Neural progenitor cell (in vitro differentiated cells): ENCODE data around the gene CHMP6. TPM values are rescaled to one million over a fixed set of nuclear protein-coding genes. Genes with fewer than 3 reads are reported as not detected.

Experiments
- DNase-seq: peaks from one replicate; pipeline ENCODE4 v3.0.0-alpha.2; 2016; ENCODE audit warnings: low spot score
- H2AFZ ChIP-seq: fragments of 200-600 bp; sonication (generic); replicated peaks from 2 replicates; pipeline ENCODE4 v1.6.1; 2016; ENCODE audit warnings: antibody characterized with exemption
- H3F3A ChIP-seq: fragments of 200-600 bp; sonication (generic); 2 replicates; pipeline ENCODE4 v1.6.1; 2016; ENCODE audit warnings: antibody characterized with exemption, low read depth
- H3K27ac ChIP-seq: fragments of 200-600 bp; sonication (generic); 2 replicates; pipeline ENCODE4 v1.5.1; 2016; ENCODE audit warnings: mild to moderate bottlenecking
- H3K27me3 ChIP-seq: fragments of 200-600 bp; sonication (generic); 2 replicates; pipeline ENCODE4 v1.6.1; 2016; ENCODE audit warnings: mild to moderate bottlenecking, moderate library complexity
- H3K36me3 ChIP-seq: fragments of 200-600 bp; sonication (generic); 2 replicates; pipeline ENCODE4 v1.5.1; 2016
- H3K4me1 ChIP-seq: fragments of 200-600 bp; sonication (generic); 2 replicates; pipeline ENCODE4 v1.6.1; 2016; ENCODE audit warnings: mixed run types
- H3K4me2 ChIP-seq: fragments of 200-600 bp; sonication (generic); 2 replicates; pipeline ENCODE4 v1.6.1; 2016
- H3K4me3 ChIP-seq: fragments of 200-600 bp; sonication (generic); 2 replicates; pipeline ENCODE4 v1.5.1; 2016
- H3K79me2 ChIP-seq: fragments of 200-600 bp; sonication (generic); 2 replicates; pipeline ENCODE4 v1.6.1; 2016; ENCODE audit warnings: low read depth
- H3K9ac ChIP-seq: fragments of 200-600 bp; sonication (generic); 2 replicates; pipeline ENCODE4 v1.6.1; 2016
- H3K9me3 ChIP-seq: fragments of 200-600 bp; sonication (generic); 2 replicates; pipeline ENCODE4 v1.5.1; 2016; ENCODE audit warnings: low read depth
- H4K20me1 ChIP-seq: fragments of 200-600 bp; sonication (generic); 2 replicates; pipeline ENCODE4 v1.6.1; 2016; ENCODE audit warnings: low read depth
- H3K27ac Mint-ChIP-seq: 3 replicates; pipeline ENCODE4 v1.8.0; 2021; ENCODE audit warnings: mixed read lengths
- H3K27me3 Mint-ChIP-seq: 2 replicates; pipeline ENCODE4 v1.8.0; 2022; ENCODE audit warnings: low read depth, mild to moderate bottlenecking, inconsistent platforms, moderate library complexity, mixed read lengths; ENCODE audit not compliant: insufficient read depth
- H3K36me3 Mint-ChIP-seq: 3 replicates; pipeline ENCODE4 v1.8.0; 2021; ENCODE audit warnings: mixed read lengths
- H3K4me1 Mint-ChIP-seq: 3 replicates; pipeline ENCODE4 v1.8.0; 2021; ENCODE audit warnings: mixed read lengths
- H3K4me3 Mint-ChIP-seq: 3 replicates; pipeline ENCODE4 v1.8.0; 2021; ENCODE audit warnings: mild to moderate bottlenecking, moderate library complexity, mixed read lengths
- H3K9me3 Mint-ChIP-seq: 3 replicates; pipeline ENCODE4 v1.8.0; 2020; ENCODE audit warnings: mixed read lengths
- EZH2 ChIP-seq: fragments of 200-600 bp; sonication (generic); IDR thresholded peaks from 2 replicates; pipeline ENCODE4 v1.6.1; 2017; ENCODE audit warnings: antibody characterized with exemption, mild to moderate bottlenecking, moderate library complexity
- EZH2phosphoT487 ChIP-seq: fragments of 200-600 bp; sonication (generic); IDR thresholded peaks from 2 replicates; pipeline ENCODE4 v1.6.1; 2017; ENCODE audit warnings: antibody characterized with exemption
- total RNA-seq: library from RNA; depleted of rRNA; stranded (reverse); fragments of >200 nt; gene quantifications from 2 replicates; pipeline ENCODE4 v1.2.3, GENCODE V29; 2015; ENCODE audit warnings: low replicate concordance
- TF ChIP-seq, protein P1 (sequence below): fragments of 200-600 bp; sonication (generic); IDR thresholded peaks from 2 replicates; pipeline ENCODE4 v1.5.1; 2017; ENCODE audit warnings: antibody characterized with exemption, mild to moderate bottlenecking

CHMP6 gene
- total RNA-seq, 1 donor from 2014 or later = 11.5 TPM

DNA sequence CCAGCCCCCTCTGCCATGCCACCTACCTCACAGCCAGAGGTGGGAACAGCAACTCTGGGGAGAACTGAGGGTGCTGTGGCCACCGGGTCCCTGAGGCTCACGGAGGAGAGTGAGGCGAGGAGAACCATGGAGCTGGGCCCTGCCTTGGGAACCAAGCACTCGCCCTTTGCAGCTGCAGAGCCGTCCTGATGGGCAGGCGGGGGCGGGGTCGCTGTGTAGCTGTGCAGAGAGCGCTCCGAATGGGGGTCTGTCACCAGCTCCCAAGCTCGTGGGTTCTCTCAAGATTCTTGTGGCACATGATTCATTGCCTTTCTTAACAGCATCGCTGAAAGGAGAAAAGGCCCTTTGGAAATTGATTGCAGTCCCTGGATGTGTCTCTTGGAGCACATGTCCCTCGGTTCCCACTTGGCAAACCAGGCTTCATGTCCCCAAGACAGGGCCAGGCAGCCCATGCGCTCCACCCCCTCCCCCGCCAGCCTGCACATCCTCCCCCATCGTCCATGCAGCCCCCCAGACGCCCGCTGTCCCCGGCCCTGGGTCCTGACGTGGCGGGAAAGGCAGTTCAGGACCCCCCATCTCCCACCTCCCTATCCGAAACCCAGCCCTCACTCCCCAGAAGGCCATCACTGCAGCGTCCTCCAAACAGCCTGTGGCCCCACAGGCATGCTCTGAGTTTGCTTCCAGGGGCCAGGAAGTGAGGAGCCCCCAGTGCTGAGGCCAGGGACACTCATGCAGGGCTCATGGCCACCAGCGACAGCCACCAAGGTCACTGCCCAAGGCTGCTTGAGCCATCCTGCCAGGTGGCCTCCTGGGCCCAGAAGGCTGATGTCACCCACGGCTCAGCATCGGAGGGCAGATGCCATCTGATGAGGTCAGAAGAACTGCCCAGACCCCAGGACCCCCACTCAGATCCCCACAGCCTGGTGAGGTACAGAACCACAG, 20.6 kb upstream of the CHMP6 start:
- Histone ChIP-seq H3K79me2 (no peaks in the 10 kb centered on the region), H3K4me1 (peaks cover 11% of the 10 kb centered on the region), H4K20me1 (no peaks in the 10 kb centered on the region), H3K27ac (no peak overlapping the region), H3F3A (no peaks in the 10 kb centered on the region), H3K4me3 (no peak overlapping the region), H3K9ac (no peak overlapping the region), H2AFZ (no peak overlapping the region), H3K36me3 (no peaks in the 10 kb centered on the region), H3K4me2 (no peak overlapping the region), H3K27me3 (no peaks in the 10 kb centered on the region), H3K9me3 (no peaks in the 10 kb centered on the region)
- H3K36me3 Mint-ChIP-seq = no peaks in the 10 kb centered on the region
- H3K27ac Mint-ChIP-seq = no peak overlapping the region
- peaks cover 11% of the 10 kb centered on the region for H3K4me1 Mint-ChIP-seq
- no peak for DNase-seq
- no peak for TF ChIP-seq EZH2
- TF ChIP-seq, protein P1, sequence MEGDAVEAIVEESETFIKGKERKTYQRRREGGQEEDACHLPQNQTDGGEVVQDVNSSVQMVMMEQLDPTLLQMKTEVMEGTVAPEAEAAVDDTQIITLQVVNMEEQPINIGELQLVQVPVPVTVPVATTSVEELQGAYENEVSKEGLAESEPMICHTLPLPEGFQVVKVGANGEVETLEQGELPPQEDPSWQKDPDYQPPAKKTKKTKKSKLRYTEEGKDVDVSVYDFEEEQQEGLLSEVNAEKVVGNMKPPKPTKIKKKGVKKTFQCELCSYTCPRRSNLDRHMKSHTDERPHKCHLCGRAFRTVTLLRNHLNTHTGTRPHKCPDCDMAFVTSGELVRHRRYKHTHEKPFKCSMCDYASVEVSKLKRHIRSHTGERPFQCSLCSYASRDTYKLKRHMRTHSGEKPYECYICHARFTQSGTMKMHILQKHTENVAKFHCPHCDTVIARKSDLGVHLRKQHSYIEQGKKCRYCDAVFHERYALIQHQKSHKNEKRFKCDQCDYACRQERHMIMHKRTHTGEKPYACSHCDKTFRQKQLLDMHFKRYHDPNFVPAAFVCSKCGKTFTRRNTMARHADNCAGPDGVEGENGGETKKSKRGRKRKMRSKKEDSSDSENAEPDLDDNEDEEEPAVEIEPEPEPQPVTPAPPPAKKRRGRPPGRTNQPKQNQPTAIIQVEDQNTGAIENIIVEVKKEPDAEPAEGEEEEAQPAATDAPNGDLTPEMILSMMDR = no peak
- no peak for TF ChIP-seq EZH2phosphoT487
- H3K27me3 Mint-ChIP-seq = peaks cover 5% of the 10 kb centered on the region
- H3K4me3 Mint-ChIP-seq = no peak overlapping the region
- no peaks in the 10 kb centered on the region for H3K9me3 Mint-ChIP-seq

- Histone ChIP-seq H3F3A (no peaks in the 10 kb centered on the region), H3K9ac (no peak overlapping the region), H3K27me3 (no peaks in the 10 kb centered on the region), H4K20me1 (no peaks in the 10 kb centered on the region), H3K36me3 (no peaks in the 10 kb centered on the region), H2AFZ (no peak overlapping the region), H3K79me2 (no peaks in the 10 kb centered on the region), H3K4me3 (no peak overlapping the region), H3K4me2 (no peak overlapping the region), H3K4me1 (peaks cover 11% of the 10 kb centered on the region), H3K27ac (no peak overlapping the region), H3K9me3 (no peaks in the 10 kb centered on the region)
- TF ChIP-seq EZH2 (no peak), EZH2phosphoT487 (no peak)
- TF ChIP-seq, protein P1 = no peak
- H3K9me3 Mint-ChIP-seq = no peaks in the 10 kb centered on the region
- H3K27ac Mint-ChIP-seq = no peak overlapping the region
- H3K27me3 Mint-ChIP-seq = peaks cover 5% of the 10 kb centered on the region
- no peaks in the 10 kb centered on the region for H3K36me3 Mint-ChIP-seq
- H3K4me3 Mint-ChIP-seq = no peak overlapping the region
- peaks cover 11% of the 10 kb centered on the region for H3K4me1 Mint-ChIP-seq
- no peak for DNase-seq
Observed at GRCh38 chr17:80971704-80972304, 19.8 kb upstream of the CHMP6 start.

GRCh38 chr17:80976701-80977100, 14.9 kb upstream of the CHMP6 start:
- Mint-ChIP-seq H3K9me3 (no peaks in the 10 kb centered on the region), H3K27ac (no peak overlapping the region), H3K4me1 (peaks cover 10% of the 10 kb centered on the region), H3K4me3 (no peak overlapping the region), H3K36me3 (no peaks in the 10 kb centered on the region), H3K27me3 (peaks cover 9% of the 10 kb centered on the region)
- Histone ChIP-seq H3K4me1 (no peaks in the 10 kb centered on the region), H3K27me3 (peaks cover 9% of the 10 kb centered on the region), H3K27ac (no peak overlapping the region), H3K9ac (no peak overlapping the region), H2AFZ (no peak overlapping the region), H3K36me3 (no peaks in the 10 kb centered on the region), H3K9me3 (no peaks in the 10 kb centered on the region), H3F3A (no peaks in the 10 kb centered on the region), H3K4me2 (no peak overlapping the region), H4K20me1 (no peaks in the 10 kb centered on the region), H3K79me2 (no peaks in the 10 kb centered on the region), H3K4me3 (no peak overlapping the region)
- no peak for DNase-seq
- TF ChIP-seq EZH2phosphoT487 (no peak), EZH2 (no peak)
- TF ChIP-seq, protein P1 = no peak
